ENCODE results near the gene GAB1.

DNA sequence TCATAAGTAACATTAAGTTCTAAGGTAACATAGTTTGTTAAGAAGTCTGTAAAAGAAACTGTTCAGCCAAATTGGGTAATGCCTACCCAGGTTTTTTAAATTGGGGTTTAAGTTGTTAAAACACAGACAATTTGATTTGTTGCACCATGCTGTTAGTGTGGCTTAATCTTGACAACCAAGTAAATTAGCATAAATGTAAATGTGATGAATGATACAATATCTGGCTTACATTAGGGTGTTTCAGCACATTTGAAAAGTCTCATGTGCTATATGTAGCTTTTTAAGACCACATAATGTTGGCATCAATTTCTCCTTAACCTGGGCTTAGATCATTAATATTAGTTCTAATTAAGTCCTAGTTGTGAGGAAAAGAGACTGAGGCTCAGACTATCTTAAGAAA is 104.4 kb downstream of the GAB1 start:
- no peak for TF ChIP-seq EZH2 (IDR thresholded peaks at IDR 0.05; ENCODE audit: low read depth, low read length, severe bottlenecking)
- no peak for TF ChIP-seq NRF1 (IDR thresholded peaks at IDR 0.05; ENCODE audit: low read depth, low read length)
- TF ChIP-seq, protein P1, sequence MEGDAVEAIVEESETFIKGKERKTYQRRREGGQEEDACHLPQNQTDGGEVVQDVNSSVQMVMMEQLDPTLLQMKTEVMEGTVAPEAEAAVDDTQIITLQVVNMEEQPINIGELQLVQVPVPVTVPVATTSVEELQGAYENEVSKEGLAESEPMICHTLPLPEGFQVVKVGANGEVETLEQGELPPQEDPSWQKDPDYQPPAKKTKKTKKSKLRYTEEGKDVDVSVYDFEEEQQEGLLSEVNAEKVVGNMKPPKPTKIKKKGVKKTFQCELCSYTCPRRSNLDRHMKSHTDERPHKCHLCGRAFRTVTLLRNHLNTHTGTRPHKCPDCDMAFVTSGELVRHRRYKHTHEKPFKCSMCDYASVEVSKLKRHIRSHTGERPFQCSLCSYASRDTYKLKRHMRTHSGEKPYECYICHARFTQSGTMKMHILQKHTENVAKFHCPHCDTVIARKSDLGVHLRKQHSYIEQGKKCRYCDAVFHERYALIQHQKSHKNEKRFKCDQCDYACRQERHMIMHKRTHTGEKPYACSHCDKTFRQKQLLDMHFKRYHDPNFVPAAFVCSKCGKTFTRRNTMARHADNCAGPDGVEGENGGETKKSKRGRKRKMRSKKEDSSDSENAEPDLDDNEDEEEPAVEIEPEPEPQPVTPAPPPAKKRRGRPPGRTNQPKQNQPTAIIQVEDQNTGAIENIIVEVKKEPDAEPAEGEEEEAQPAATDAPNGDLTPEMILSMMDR (IDR thresholded peaks at IDR 0.05; ENCODE audit: control extremely low read depth in 1 of 3, insufficient read depth in 1 of 3, low read depth in 1 of 3, low read length in 3 of 3), result no peak
- TF ChIP-seq SP1 (IDR thresholded peaks at IDR 0.05; ENCODE audit: low read depth, low read length), result no peak
- TF ChIP-seq RAD21 (IDR thresholded peaks at IDR 0.05 in 1 of 2, conservative IDR thresholded peaks at IDR 0.05 in 1 of 2; ENCODE audit: low read depth in 2 of 2, low read length in 2 of 2), result no peak
- no peak for TF ChIP-seq JUN (IDR thresholded peaks at IDR 0.05; ENCODE audit: low read depth, low read length)
- TF ChIP-seq BRCA1 (IDR thresholded peaks at IDR 0.05; ENCODE audit: low read depth, low read length), result no peak
- no peak for TF ChIP-seq GABPA (IDR thresholded peaks at IDR 0.05; ENCODE audit: borderline replicate concordance, insufficient read depth, low read length)
- TF ChIP-seq CEBPB (IDR thresholded peaks at IDR 0.05; ENCODE audit: low read depth, low read length), result no peak
- TF ChIP-seq JUND (IDR thresholded peaks at IDR 0.05; ENCODE audit: low read length), result no peak
- no peak for TF ChIP-seq RFX5 (IDR thresholded peaks at IDR 0.05; ENCODE audit: borderline replicate concordance, low read depth, low read length)
- no peak for TF ChIP-seq SUZ12 (IDR thresholded peaks at IDR 0.05; ENCODE audit: low read length)
